HG03039 (cell line): ENCODE measurements around the gene GRK5.
"Not testable (repeated sequence)": the region's sequence is repeated elsewhere in the genome, so short reads cannot be mapped to it uniquely, and the experiment has no call there.

Experiments used
- ATAC-seq: cut with Tn5 transposase; IDR thresholded peaks from one replicate; pipeline ENCODE4 v1.9.1; 2021; ENCODE audit warnings: mild to moderate bottlenecking, moderate library complexity; ENCODE audit not compliant: unreplicated experiment

Gene GRK5

DNA sequence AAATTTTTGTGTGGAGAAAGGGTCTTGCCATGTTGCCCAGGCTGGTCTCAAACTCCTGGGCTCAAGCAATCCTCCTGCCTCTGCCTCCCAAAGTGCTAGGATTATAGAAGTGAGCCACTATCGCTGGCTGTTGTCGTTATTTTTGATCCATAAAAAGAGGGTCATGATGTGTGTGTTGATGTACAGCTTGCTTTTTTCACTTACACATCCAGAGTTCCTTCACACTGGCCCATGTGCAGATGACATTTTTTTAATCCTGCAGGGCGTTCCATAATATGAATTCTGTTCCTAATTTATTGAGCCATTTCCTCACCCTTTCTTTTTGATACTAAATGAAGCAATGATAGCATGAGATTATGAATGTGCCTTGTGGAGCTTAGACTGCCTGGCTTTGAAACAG is 40.8 kb downstream of the GRK5 start:
- no peak for ATAC-seq

DNA sequence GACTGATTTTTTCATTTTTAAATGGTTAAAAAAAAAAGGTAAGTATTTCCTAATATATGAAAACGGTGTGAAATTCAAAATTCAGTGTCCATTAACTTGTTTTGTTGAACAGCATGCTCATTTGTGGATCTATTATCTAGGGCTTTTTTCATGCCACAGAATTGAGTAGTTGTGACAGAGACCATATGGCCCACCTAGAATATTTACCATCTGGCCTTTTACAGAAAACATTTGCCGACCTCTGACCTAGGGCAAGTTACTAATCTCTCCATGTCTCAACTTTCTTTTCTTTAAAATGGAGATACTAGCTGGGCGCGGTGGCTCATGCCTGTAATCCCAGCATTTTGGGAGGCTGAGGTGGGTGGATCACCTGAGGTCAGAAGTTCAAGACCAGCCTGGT is 41.3 kb downstream of the GRK5 start:
- ATAC-seq = no peak

DNA sequence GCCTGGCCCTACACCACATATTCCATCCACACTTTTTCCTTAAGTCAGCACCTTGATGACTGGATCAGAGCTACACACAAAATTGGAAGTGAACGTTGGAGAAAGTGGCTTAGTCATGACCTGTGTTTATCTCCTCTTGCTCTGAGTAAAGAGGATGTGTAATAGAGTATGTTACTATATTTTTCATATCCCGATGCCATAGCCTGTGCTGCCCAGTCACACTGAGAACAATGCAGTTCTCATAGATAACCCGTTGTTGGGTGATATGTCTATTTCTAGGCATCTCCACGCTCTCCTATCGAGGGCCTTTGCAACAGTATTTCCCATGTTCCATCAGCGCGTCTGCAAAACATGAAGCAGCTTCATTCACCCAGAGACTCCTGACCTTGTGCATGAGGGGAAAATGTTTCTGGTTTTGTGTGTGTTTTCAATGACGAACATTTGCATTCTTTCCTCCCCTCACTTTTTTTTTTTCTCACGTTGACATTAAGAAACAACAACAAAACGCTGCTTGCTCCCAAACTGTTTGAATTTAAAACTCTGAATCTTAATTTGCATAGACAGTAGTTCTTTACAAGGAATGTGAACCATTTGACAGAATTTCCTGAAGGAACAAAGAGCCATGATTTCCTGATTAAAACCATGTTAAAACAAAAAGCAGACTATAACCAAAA is 43.4 kb downstream of the GRK5 start:
- ATAC-seq = no peak

DNA sequence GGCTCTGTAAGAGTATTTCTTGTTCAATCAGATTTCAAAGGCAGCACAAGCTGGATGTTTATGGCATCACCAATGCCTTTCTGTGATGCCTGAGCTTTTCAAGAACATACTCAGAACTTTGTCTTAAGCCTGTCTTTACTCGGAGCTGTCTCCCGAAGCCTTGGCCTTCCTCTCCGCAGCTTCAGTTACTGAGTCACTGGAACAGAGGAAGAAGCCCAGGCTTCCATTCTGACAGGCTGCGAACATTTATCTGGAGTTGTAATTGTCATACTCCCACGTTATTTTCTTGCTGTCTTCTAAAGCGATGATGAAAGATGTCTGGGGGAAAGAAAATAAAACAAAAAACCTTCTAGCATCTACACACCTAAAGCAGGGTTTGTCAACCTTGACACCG is 43.9 kb downstream of the GRK5 start:
- no peak for ATAC-seq

DNA sequence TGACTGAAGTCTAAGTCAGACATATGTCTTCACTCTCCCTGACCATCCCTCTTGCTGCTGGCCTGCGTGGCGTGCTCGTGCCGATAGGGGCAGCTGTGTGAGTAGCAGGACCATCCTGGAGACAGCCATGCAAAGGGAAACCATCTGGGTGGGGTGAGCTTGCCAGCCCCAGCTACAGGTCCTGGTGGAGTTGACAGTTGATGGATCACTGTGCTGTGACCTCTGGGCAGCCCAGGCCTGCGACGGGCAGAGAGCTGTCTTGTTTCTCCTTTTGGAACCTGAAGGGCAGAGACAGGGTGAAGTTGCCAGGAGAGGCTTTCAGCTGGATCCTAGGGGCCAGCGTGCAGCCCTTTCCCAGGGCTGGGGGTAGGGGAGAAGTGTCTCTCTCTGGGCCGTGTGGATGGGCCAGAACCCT is 44.7 kb downstream of the GRK5 start:
- ATAC-seq = no peak

DNA sequence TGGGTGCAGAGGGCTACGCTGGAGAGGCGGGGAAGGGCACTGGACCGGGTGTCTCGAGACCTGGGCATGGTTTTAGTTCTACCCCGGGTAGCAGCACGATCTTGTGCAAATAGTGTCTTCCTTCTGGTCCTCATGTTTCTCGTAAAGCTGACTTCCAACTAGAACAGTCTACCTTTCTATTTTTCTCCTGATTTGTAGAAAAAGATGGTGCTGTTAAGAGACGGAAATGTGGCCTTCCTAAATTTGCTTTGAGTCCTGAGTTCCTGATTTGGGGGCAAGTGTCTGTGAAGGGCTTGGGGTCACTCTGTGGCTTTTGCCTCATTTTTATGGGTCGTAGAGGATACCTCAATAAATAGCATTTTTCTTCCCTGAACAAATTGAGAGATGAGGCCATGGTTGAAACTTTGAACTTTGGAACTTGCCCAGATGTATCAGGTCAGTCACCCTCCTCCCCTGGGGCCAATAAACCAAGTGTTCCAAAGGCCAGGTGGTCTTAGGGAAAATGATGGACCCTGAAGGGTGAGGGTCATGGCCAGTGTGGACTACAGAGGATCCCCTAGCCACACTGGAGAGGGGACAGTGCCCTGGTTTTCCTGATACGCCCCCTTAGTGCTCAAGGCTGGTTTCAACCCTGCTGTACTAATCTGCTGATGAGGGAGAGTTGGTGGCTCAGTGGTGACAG is 45.2 kb downstream of the GRK5 start:
- no peak for ATAC-seq

DNA sequence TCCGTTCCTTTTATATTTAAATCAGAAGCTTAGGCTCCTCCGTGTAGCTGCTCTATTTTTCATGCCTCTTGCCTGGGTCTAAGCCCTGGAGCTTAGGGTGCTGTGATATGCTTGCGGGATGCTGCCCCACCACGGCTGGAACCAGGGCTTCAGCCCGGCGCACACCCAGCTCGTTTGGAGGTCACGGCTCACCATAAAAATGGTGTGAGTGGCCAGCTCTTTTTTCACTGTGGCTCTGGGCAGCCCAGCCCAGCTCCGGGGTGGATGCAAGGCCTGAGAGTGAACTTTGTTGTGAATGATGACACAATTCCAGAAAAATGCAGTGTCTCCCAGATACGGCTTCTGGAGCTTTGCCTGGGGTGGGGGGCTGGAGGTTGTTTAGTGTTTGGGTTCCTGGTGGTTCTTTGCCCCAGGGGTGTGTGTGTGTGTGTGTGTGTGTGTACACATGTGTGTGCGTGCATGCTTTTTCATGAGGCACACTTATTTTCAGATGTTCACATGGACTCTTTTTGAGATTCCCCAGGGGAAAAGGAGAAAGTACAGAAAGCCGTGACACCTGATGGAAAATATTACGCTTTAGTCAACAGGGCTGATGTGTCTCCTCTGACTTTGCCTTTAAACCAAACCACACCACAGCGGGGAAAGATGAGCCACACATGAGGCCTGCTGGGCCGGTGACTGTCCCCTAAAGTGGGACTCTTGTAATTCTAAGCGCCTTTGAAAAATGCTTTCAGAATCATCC is 46.2 kb downstream of the GRK5 start:
- ATAC-seq = no peak

DNA sequence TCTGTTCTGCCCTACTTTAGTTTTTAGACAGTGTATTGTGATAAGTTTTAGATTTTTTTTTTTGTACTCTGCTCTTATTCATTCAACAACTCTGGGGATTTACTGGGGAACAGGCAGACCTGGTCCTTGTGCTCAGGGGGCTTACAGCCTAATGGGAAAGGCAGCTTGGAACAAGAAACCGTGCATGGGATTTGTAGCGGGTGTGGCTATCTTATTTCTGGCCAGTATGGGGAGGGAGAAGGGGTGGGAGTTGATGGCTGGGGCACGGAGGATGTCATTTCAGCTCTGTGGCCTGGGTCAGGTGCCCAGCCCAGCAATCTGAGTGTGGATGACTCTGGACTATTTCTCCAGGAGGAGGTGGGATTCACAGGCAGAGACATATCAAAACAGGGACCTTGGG is 47.0 kb downstream of the GRK5 start:
- no peak for ATAC-seq

DNA sequence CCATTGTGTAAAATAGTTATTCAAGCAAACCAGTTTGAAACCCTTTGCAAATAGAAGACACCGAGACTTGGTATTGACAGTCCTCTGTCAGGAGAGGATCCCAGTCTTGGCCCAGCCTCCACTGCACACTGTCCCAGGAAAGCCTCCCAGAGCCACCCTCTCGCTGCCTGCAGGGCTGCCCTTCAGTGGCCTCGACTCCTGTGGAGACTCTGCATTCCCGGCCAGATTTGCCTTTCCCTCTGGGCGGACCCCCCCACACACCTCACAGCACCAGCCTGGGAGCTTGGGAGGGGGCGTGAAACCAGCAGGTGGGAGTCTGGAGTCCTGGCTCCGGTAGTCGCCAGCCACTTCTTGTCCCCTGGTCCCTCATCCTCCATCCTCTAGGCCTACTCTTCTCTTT is 48.7 kb downstream of the GRK5 start:
- ATAC-seq = no peak

DNA sequence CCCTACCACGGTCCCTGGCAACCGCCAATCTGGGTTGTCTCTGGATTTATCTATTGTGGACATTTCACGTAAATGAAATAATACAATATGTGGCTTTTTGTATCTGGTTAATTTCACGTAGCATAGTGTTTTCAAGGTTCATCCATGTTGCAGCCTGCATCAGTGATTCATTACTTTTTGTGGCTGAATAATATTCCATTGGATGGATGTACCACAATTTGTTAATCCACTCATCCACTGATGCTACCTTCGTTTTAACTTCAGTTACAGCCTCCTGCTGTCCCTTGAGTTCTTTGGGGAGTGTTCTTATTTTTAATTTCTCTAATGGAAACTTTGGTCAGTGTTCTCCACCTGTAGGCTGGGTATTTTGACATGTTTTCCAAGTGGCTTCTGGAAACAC is 49.5 kb downstream of the GRK5 start:
- ATAC-seq = no peak

DNA sequence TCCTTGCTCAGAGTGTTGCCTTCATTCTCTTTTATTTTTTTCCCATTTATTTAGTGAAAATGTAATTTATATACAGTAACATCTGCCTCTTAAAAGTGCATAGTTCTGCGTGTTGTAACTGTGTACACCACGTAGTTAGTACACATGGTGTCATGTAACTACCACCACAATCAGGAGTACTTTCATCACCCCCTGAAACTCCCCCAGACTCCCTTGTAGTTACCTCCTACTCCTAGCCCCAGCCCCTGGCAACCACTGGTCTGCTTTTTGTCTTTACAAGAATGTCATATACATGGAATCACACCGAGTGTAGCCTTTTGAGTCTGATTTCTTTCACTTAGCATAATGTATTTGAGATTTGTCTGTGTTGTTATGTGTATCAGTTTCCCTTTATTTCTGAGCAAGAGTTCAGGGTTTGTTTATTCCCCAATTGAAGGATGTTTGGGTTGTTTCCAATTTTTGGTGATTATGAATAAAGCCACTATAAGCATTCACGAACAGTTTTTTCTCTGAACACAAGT is 50.6 kb downstream of the GRK5 start:
- no peak for ATAC-seq

DNA sequence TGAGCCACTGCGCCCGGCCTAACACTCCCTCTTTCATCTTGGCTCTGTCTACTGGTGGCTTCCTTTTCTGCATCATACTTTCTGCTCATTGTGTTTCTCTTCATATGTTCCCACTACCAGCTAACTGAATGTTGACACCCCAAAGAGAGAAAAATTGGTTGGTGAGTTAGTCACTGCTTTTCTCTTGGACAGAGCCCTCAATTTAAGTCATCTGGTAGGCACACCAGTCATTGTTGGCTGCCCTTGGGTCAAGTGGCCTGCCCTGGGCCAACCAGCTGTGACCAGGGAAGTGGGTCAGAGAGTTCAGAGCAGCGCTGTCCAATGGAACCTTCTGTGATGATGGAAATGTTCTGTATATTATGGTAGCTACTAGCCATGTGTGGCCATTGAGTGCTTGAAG is 52.0 kb downstream of the GRK5 start:
- no peak for ATAC-seq

DNA sequence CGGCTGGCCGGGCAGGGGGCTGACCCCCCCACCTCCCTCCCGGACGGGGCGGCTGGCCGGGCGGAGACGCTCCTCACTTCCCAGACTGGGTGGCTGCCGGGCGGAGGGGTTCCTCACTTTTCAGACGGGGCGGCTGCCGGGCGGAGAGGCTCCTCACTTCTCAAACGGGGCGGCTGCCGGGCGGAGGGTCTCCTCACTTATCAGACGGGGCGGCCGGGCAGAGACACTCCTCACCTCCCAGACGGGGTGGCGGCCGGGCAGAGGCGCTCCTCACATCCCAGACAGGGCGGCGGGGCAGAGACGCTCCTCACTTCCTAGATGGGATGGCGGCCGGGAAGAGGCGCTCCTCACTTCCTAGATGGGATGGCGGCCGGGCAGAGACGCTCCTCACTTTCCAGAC is 53.6 kb downstream of the GRK5 start:
- not testable (repeated sequence) for ATAC-seq

DNA sequence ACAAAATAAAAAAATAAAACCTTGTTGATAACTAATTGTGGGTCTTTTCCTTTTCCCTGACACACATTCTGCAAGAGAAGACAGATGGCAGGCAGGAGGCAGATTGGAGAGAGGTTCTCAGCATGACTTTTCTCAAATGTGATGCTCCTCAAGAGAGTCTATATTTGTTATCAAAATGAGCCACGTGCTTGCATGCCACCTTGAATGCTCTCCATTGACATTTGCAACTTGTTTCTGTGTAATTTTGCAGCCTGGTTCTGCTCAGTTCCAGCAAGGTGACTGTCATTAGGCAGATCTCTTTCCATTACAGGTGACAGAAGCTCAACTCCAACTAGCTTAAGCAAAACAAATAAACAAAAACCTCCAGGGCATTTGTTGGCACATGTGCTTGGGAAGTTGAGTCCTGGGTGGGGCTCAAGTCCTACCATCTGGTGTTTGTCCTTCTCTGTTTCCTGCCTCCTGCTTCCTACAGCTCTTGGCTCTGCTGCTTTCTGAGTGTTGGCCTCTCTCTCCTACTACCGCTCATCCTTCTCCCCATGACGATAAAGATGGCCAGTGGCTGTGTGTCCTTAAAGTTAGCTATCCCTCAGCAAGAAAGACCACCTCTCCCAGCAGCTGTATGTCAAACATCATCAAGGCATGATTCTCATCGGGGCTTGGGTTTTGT is 56.7 kb downstream of the GRK5 start:
- ATAC-seq = no peak

DNA sequence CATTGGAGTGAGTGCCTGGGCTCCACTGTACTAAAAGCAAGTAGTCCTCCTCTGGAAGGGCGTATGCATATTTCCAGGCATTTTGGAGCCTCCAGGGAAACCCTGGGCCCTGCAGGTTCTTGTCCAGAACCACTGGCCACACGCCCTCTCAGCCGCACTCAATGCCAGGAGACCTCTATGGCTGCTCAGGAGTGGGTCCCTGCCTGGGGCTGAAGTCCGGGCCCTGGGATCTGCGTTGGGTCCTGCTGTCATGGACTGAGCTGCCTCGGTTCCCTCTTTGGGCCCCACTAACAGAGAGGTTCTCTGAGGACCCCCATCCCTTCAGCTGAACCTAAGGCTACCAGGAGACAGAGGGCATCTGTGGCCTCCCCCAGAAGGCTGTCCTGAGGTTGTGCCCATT is 58.3 kb downstream of the GRK5 start:
- ATAC-seq = no peak

DNA sequence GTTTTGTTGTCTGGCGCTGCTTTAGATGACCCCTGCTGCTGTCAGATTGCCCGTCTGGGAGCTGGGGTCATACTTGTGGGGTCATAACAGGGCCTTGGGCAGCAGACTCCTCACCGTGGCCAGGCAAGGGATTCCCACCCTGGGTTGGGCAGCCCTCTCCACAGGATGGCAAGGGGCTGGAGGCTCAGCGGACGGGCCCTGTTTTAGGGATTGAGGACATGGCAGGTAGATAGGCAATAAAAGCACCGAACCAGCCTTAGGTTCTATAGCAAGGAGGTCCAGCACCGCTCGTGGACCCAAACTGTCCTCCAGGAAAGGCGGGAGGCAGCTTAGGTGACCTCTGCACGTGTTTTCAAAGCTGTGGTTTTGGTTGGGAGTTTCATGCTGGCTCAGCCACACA is 60.0 kb downstream of the GRK5 start:
- ATAC-seq = no peak

DNA sequence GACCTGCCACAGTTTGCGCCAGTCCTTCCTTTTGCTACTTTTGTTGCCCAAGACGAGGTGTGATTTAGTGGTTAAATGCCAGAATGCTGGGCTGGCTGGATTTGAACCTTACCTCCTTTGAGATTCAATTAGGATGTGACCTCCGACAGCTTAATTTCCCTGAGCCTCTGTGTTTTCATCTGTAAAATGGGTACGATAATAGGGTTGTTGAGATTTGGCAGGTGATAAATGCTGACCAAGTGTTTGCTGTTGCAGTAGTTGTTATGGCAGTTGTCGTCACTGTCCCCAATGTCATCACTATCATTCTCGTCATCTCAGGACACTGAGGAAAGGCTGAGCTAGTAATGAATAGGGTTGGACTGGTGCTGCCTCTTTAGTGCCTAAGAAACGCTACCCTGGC is 61.1 kb downstream of the GRK5 start:
- ATAC-seq = peak; percentile 3

DNA sequence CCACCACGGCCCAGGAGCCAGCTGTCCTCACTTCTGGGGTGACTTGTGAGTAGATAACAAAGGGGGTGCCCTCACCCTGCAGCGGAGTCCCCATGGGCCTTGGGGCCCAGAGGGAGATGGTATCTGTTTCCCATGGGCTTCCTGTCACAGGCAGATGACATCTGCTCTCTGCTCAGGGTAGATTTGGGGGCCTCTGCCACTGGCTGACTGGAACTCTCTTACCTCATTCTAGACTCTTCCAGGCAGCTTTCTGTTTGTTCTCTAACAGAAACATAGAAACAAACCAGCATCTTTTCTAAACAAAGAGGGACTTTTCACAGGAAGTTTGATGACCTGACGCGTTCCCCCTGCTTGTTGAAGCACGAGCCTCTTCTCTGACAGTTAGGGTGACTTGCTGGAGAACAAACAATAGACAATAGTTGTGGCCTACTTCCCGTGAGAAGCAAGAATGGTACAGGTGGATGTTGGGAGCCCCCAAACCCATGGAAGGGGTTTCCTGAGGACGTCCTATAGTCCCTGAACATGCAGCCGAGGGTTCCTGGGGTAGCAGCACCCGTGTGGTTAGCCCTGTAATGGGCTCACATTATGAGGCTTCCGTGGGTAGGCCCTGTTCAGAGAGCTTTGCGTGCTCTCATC is 61.6 kb downstream of the GRK5 start:
- peak; percentile 68 for ATAC-seq

DNA sequence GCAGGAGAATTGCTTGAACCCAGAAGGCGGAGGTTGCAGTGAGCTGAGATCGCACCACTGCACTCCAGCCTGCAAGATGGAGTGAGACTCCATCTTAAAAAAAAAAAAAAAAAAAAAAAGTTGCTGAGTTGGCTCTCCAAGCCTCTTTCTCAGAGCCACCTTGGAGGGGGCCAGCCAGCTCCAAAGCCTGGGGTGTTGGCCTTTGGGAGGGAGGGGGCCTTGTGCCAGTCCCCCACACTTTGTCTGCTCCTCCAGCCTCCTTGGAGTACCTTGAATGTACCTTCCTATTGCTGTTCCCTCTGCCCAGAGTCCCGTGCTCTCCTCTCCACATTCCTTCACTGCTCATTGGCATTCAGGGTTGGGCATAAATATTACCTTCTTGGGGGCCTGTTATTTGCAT is 62.4 kb downstream of the GRK5 start:
- no peak for ATAC-seq

DNA sequence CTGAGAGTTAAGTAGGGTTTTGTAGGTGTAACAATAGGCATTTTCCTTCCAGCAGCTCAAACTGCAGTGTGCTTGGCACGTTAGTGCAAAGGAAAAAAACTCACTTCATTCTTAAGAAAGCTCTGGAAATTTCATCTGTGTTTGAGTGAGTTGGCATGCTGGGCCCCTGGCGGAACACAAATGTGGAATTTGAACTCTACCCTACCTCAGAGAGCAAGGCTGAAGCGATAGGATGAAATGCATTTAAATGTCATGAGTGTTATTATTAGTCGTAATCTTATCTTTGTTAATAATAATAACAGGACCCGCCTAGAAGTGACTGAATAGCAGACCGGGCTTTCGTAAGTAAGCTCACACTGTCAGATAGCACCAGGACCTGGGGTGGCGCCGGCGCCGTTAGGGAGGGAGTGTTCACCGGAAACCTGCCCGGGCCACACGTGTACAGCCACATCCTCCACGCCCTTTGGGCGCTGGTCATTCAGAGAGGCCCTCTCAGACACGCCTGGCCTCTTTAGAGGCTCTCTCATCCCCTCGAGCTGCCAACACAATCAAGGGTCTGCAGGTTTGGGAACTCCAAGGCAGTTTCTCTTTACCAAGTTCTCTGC is 63.5 kb downstream of the GRK5 start:
- ATAC-seq = no peak

DNA sequence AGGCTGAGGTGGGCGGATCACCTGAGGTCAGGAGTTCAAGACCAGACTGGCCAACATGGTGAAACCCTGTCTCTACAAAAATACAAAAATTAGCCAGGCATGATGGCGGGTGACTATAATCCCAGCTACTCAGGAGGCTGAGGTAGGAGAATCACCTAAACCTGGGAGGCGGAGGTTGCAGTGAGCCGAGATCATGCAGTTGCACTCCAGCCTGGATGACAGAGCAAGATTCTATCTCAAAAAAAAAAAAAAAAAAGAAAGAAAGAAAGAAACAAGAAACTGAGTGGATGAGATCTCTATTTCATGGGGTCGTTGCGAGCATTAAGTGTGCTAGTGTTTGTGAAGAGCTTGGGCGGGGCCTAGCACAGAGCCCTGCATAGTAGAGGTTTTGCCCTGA is 65.0 kb downstream of the GRK5 start:
- not testable (repeated sequence) for ATAC-seq
